HepG2 (cell line): Measurements from ENCODE around the gene SYTL1. TPM values are rescaled to one million over a fixed set of nuclear protein-coding genes. Genes with fewer than 3 reads are reported as not detected.

ENCODE experiments used
- ATAC-seq: fragments of 200-7000 bp; cut with Tn5 transposase; 3 replicates; pipeline ENCODE4 v1.9.1; 2020; ENCODE audit warnings: mild to moderate bottlenecking, moderate library complexity
- BruUV-seq: library from RNA; stranded (reverse); fragments of 400-500 nt; replicated peaks from 2 replicates; lab custom pipeline; 2021; lab: Mats Ljungman, UMichigan
- CTCF ChIA-PET: fragments of 300-600 bp; formaldehyde crosslinking; extraction: SDS; loops from one replicate; lab custom pipeline; 2021; ENCODE audit warnings: low total read pairs, inconsistent platforms, low intra/inter-chr PET ratio; lab: Yijun Ruan, JAX
- POLR2A ChIA-PET: fragments of 350-600 bp; sonication (Branson Sonifier 250); formaldehyde crosslinking; loops from one replicate; lab custom pipeline; 2020; ENCODE audit warnings: antibody characterized with exemption, inconsistent platforms; lab: Yijun Ruan, JAX
- DNase-seq: peaks from one replicate; pipeline ENCODE4 v3.0.0-alpha.2; 2015; ENCODE audit warnings: low spot score
- FAIRE-seq: peaks from 3 replicates; lab custom pipeline; 2011; peaks lifted over from hg19 to GRCh38; lab: Jason Lieb, UNC
- H2AFZ ChIP-seq: one replicate; pipeline ENCODE4 v1.6.1; 2011; ENCODE audit warnings: low read length, inconsistent platforms
- H3K27ac ChIP-seq: fragments of 300-600 bp; 3 replicates; pipeline ENCODE4 v1.8.0; 2011; ENCODE audit warnings: mixed run types, mild to moderate bottlenecking, mixed read lengths, low read length, inconsistent platforms; ENCODE audit not compliant: insufficient read depth; ENCODE audit errors: extremely low read length
- H3K27me3 ChIP-seq, 2 experiments: fragments of 200-600 bp in 1 of 2; 2 replicates in 1 of 2; 3 replicates in 1 of 2; pipeline versions ENCODE4 v1.6.0 to v1.8.0; 2011; ENCODE audit warnings: low read length in 2 of 2, mild to moderate bottlenecking in 2 of 2, moderate library complexity in 2 of 2, inconsistent platforms in 1 of 2; ENCODE audit not compliant: insufficient read depth in 2 of 2, control insufficient read depth in 1 of 2
- H3K36me3 ChIP-seq, 2 experiments: fragments of 200-600 bp in 1 of 2; replicated peaks in 1 of 2; 2 replicates in 1 of 2; 3 replicates in 1 of 2; pipeline versions ENCODE4 v1.5.1 to v1.8.0; 2011; ENCODE audit warnings: low read length in 2 of 2, inconsistent platforms in 1 of 2; ENCODE audit not compliant: insufficient read depth in 2 of 2, control insufficient read depth in 1 of 2
- H3K4me1 ChIP-seq: 2 replicates; pipeline ENCODE4 v1.5.1; 2012; ENCODE audit warnings: low read length, inconsistent platforms; ENCODE audit not compliant: insufficient read depth
- H3K4me2 ChIP-seq: 2 replicates; pipeline ENCODE4 v1.6.0; 2011; ENCODE audit warnings: low read depth, low read length, inconsistent platforms
- H3K4me3 ChIP-seq, 3 experiments: fragments of 200-600 bp in 1 of 3; sonication (generic), shearing (Covaris generic) in 1 of 3; replicated peaks in 1 of 3; 2 replicates each; pipeline ENCODE4 v1.5.1; 2011 to 2016; ENCODE audit warnings: low read length in 3 of 3, inconsistent platforms in 2 of 3, low read depth in 2 of 3, mild to moderate bottlenecking in 2 of 3, control low read depth in 1 of 3, mixed read lengths in 1 of 3; ENCODE audit not compliant: insufficient read depth in 1 of 3
- H3K79me2 ChIP-seq: one replicate; pipeline ENCODE4 v1.6.1; 2011; ENCODE audit warnings: low read length, inconsistent platforms; ENCODE audit not compliant: insufficient read depth
- H3K9ac ChIP-seq: 2 replicates; pipeline ENCODE4 v1.6.0; 2011; ENCODE audit warnings: mild to moderate bottlenecking, low read depth, low read length, inconsistent platforms; ENCODE audit not compliant: insufficient read depth
- H3K9me3 ChIP-seq: 2 replicates; pipeline ENCODE4 v1.5.1; 2012; ENCODE audit warnings: mild to moderate bottlenecking, low read length
- H4K20me1 ChIP-seq: 2 replicates; pipeline ENCODE4 v1.6.0; 2011; ENCODE audit warnings: inconsistent platforms, mild to moderate bottlenecking, low read length, moderate library complexity; ENCODE audit not compliant: insufficient read depth
- ATF1 ChIP-seq: IDR thresholded peaks from 2 replicates; pipeline ENCODE4 v1.6.1; 2016; ENCODE audit warnings: mild to moderate bottlenecking, control low read depth
- DNMT1 ChIP-seq: sonication (generic); formaldehyde crosslinking; IDR thresholded peaks from 2 replicates; pipeline ENCODE4 v1.5.1; 2020; ENCODE audit warnings: mild to moderate bottlenecking, missing genetic modification reagents
- FOXM1 ChIP-seq: sonication (generic); formaldehyde crosslinking; IDR thresholded peaks from 2 replicates; pipeline ENCODE4 v1.5.0; 2020; ENCODE audit warnings: missing genetic modification reagents
- NFIC ChIP-seq: IDR thresholded peaks from 2 replicates; pipeline ENCODE4 v1.6.1; 2012; ENCODE audit warnings: mild to moderate bottlenecking, low read length, inconsistent platforms
- RBM39 ChIP-seq: fragments of 200-400 bp; formaldehyde crosslinking; IDR thresholded peaks from one replicate; pipeline ENCODE4 v1.6.1; 2018; ENCODE audit warnings: antibody characterized with exemption, mild to moderate bottlenecking, low read depth, low read length; ENCODE audit not compliant: poor library complexity, severe bottlenecking
- ZBTB37 ChIP-seq: sonication (generic); formaldehyde crosslinking; IDR thresholded peaks from 2 replicates; pipeline ENCODE4 v1.4.0; 2020; ENCODE audit warnings: mild to moderate bottlenecking, missing genetic modification reagents
- ZNF230 ChIP-seq: sonication (generic); formaldehyde crosslinking; IDR thresholded peaks from 2 replicates; pipeline ENCODE4 v1.4.0; 2020; ENCODE audit warnings: mild to moderate bottlenecking, missing genetic modification reagents
- ZNF83 ChIP-seq: sonication (generic); formaldehyde crosslinking; IDR thresholded peaks from 2 replicates; pipeline ENCODE4 v1.4.0; 2020; ENCODE audit warnings: missing genetic modification reagents, mild to moderate bottlenecking, borderline replicate concordance
- ZSCAN12 ChIP-seq: sonication (generic); formaldehyde crosslinking; IDR thresholded peaks from 2 replicates; pipeline ENCODE4 v1.9.0; 2021; ENCODE audit warnings: mild to moderate bottlenecking, missing genetic modification reagents
- WGBS: methylation state at CpG from one replicate; pipeline ENCODE4 v1.1.6; 2017; ENCODE audit warnings: low lambda C conversion rate; 5-methylcytosine and 5-hydroxymethylcytosine counted together
- in situ Hi-C: cut with HindIII; loops from 2 replicates; pipeline ENCODE4 v1.10.0; 2017; ENCODE audit warnings: low pct_unique_long_range_greater_than_20kb; ENCODE audit not compliant: extremely low pct_ligation_motif_present
- intact Hi-C: fragments of 100-400 bp; cut with micrococcal nuclease; formaldehyde crosslinking; loops from one replicate; pipeline ENCODE4 v1.10.0; 2022; ENCODE audit not compliant: unreplicated experiment
- polyA plus RNA-seq, 8 experiments: library from polyadenylated mRNA; depleted of rRNA in 3 of 8; stranded (reverse) in 7 of 8; unstranded in 1 of 8; fragments of >200 nt; fragmentation: Illumina TruSeq in 4 of 8; extraction: Trizol in 4 of 8; gene quantifications; 2 replicates each; pipeline versions ENCODE4 v1.2.1 to v1.2.3, GENCODE V29; 2011 to 2016; ENCODE audit warnings: low read depth in 4 of 8, missing spikeins in 1 of 8, mixed read lengths in 1 of 8; ENCODE audit not compliant: insufficient read depth in 1 of 8
- total RNA-seq, 5 experiments: library from RNA; depleted of rRNA; stranded (reverse); fragments of >200 nt; fragmentation: Illumina TruSeq; extraction: Trizol; gene quantifications; 2 replicates each; pipeline ENCODE4 v1.2.3, GENCODE V29; 2016; ENCODE audit warnings: low read depth in 1 of 5

Gene SYTL1
- total and polyA plus RNA-seq, 2 of the 13 experiments (the other 11 are each of a cell fraction or from before 2014, with no cell fraction given): 11.1 to 17.8 TPM

- CTCF ChIA-PET: interaction anchor here (1.1 to 4.0 kb wide), 4 partner anchors 56 to 94 kb away, joined by 5 to 43 read pairs (median 12); partner anchors contain the start of gene GPR3
- BruUV-seq: no TSS peak
Observed at GRCh38 chr1:27301582-27302199, 40.1 kb upstream of the SYTL1 start.

GRCh38 chr1:27302612-27303011 is 39.2 kb upstream of the SYTL1 start:
- 89% methylated on average over 2 of the region's 2 CpGs for WGBS
- FAIRE-seq (no peak), DNase-seq (no peak), ATAC-seq (no peak)
- TF ChIP-seq NFIC (no peak), ZBTB37 (CRISPR knock-in tag) (no peak), DNMT1 (no peak), ZNF83 (CRISPR knock-in tag) (no peak), ATF1 (no peak), FOXM1 (CRISPR knock-in tag) (no peak), RBM39 (no peak)
- H3K27me3 ChIP-seq: no peaks in the 10 kb centered on the region
- in situ Hi-C loops: no loop called here
- H4K20me1 ChIP-seq: no peaks in the 10 kb centered on the region
- H3K27ac ChIP-seq: no peak overlapping the region
- no peak overlapping the region for H3K4me2 ChIP-seq
- H3K9ac ChIP-seq: no peak overlapping the region
- H3K9me3 ChIP-seq: no peaks in the 10 kb centered on the region
- H2AFZ ChIP-seq: no peak overlapping the region
- ChIA-PET CTCF (interaction anchor here (4.0 kb wide), 1 partner anchor 85 kb away, joined by 43 read pairs; no protein-coding TSS in a partner anchor), POLR2A (no interaction called here)
- H3K4me3 ChIP-seq: no peak overlapping the region
- peaks cover 0 to 7% of the 10 kb centered on the region in 2 experiments; a peak in 1 of 5 replicates for H3K36me3 ChIP-seq
- no peaks in the 10 kb centered on the region for H3K79me2 ChIP-seq
- intact Hi-C loops: no loop called here
- no peaks in the 10 kb centered on the region for H3K4me1 ChIP-seq
- no TSS peak for BruUV-seq

More at GRCh38 chr1:27301582-27302199, 40.1 kb upstream of the SYTL1 start:
- H3K27ac ChIP-seq: no peak overlapping the region
- H3K79me2 ChIP-seq: no peaks in the 10 kb centered on the region
- H3K4me1 ChIP-seq: no peaks in the 10 kb centered on the region
- no peaks in the 10 kb centered on the region for H4K20me1 ChIP-seq
- peaks cover 0 to 13% of the 10 kb centered on the region in 2 experiments; a peak in 2 of 5 replicates for H3K36me3 ChIP-seq
- no peak for DNase-seq
- no peak overlapping the region for H2AFZ ChIP-seq
- intact Hi-C loops (loop anchor here (1.0 kb wide), 1 partner anchor 87 kb away; no protein-coding TSS in a partner anchor), in situ Hi-C loops (no loop called here)
- no peaks in the 10 kb centered on the region for H3K9me3 ChIP-seq
- no peak overlapping the region for H3K4me2 ChIP-seq
- no peak for TF ChIP-seq ZNF230
- no peak for TF ChIP-seq ZSCAN12 (CRISPR knock-in tag)
- TF ChIP-seq, all 625 proteins: peak for 0
- Histone ChIP-seq H3K4me3 (no peak overlapping the region), H3K27me3 (no peaks in the 10 kb centered on the region), H3K9ac (no peak overlapping the region)
- ATAC-seq (no peak), FAIRE-seq (no peak)
- POLR2A ChIA-PET: no interaction called here
- WGBS: 83% methylated on average over 8 of the region's 10 CpGs
